DMS114 treated with DMSO at 0.1 percent for 48 hours (cell line): ENCODE measurements around the gene TOR1B.

Source experiments
- DNase-seq: peaks from one replicate; lab custom pipeline; 2025; ENCODE audit not compliant: unreplicated experiment; lab: John Stamatoyannopoulos, UW

TOR1B gene

DNA sequence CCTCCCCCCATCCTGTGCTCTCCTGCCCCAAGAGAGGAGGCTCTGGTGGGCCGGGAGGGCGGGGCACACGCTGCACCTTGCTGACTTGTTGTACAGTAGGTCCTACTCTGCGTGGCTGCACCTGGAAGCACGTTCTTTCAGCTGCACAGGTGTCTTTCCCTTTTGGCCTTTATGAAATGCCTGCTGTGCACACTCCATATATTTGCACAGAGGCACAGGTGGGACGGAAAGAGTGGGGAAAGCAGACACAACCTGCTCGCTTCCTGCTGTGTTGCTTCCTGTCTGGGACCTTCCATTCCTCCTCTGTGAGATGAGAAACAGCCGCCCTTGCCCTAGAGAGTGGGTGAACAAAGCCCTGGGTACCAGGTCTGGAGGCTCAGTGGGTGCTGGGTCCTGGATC, 37.0 kb downstream of the TOR1B start:
- no peak for DNase-seq

DNA sequence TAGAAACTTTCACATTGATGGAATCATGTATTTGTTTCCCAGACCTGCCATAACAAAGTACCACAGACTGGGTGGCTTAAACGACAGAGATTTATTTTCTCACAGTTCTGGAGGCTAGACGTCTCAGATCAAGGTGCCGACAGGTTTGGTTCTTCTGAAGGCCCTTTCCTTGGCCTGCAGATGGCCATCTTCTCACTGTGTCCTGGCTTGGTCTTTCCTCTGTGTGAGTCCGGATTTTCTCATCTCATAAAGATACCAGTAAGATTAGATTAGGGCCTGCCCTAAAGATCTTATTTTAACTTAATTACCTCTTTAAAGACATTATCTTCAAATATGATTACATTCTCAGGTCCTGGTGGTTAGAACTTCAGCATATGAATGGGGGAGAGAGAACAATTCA, 38.1 kb downstream of the TOR1B start:
- no peak for DNase-seq

DNA sequence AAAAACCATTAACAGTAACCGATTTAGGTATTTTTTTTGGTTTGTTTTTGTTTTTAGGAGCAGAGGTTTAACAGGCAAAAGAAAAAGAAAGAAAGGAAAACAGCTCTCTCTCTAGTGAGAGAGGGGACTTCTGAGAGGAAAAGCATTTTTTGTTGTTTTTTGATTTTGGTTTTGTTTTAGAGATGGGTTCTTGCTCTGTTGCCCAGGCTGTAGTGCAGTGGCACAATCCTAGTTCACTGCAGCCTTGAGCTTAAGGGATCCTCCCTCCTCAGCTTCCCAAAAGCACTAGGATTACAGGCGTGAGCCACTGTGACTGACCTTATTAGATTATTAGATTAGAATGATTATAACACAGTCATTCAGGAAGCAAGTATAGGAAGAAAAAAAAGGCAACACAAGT, 42.4 kb downstream of the TOR1B start:
- no peak for DNase-seq

DNA sequence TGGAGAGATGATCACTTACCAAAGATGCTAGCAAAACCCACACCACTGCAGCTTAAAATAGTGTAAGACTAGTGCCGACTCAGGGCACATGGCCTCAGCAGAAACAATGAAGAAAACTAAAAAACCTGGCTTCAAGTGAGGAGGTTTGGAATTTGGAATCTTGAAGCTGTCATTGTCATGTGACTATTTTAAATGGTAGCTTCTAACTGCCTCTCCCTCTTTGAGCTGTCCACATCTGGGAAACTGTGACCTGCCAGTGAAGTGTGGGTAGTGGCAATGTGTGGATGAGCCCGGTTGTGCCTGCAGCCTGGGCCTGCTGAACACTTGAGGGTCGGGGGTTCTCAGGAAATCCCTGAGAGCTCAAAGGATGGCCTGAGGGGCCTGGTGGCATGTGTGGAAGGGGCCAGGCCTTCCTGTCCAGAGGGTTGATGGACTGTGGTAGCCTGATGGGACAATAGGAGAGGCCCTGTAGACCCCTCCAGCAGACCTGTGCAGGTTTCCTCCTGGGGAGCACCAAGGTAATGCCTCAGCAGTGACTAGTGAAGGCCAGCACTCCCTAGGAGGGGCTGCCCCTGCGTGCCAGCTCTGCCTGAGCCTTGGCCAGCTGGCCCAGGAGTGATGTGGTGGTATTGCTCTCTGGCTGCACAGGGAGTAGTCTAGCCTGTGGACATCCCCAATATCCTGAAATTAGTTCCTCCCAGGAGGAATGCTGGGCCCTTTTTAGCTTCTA, 45.9 kb downstream of the TOR1B start:
- no peak for DNase-seq

DNA sequence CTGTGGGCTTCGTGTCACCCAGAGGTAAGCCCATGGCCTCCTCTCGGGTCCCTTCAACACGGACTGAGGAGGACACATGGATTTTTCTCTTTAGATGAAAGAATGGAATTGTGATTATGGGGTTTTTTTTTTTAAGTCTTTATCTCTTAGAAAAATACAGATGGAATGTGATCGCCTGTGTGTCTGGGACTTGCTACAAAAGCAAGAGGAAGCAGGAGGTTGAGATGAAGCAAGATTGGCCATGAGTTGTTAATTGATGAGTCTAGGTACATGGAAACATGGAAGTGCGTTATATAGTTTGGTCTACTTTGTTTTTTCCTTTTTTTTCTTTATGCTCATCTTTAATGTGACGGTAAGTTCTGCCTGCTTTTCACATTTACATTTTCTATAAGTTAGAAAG, 46.9 kb downstream of the TOR1B start:
- no peak for DNase-seq

DNA sequence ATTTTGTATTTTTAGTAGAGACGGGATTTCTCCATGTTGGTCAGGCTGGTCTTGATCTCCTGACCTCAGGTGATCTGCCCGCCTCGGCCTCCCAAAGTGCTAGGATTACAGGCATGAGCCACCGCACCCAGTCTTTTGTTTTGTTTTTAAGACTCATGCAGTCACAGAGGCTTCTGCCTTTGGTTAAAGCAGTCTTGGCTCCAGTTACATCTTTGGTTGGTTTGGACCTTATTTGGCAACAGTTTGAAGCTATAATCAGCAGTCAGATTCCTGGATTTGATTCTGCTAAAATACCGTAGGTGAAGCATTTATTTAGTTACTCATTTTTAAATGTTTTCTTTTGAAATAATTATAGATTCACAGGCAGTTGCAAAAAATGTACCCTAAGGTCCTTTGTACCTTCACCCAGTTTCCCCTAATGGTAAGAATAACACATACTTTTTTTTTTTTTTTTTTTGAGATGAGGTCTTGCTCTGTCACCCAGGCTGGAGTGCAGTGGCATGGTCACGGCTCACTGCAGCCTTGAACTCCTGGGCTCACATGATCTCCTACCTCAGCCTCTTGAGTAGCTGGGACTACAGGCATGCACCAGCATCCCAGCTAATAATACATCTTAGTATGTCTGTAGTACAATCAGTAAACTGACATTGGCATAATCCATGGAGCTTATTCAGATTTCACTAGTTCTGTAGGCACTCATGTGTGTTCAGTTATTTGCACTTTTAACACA, 48.0 kb downstream of the TOR1B start:
- DNase-seq, result no peak

DNA sequence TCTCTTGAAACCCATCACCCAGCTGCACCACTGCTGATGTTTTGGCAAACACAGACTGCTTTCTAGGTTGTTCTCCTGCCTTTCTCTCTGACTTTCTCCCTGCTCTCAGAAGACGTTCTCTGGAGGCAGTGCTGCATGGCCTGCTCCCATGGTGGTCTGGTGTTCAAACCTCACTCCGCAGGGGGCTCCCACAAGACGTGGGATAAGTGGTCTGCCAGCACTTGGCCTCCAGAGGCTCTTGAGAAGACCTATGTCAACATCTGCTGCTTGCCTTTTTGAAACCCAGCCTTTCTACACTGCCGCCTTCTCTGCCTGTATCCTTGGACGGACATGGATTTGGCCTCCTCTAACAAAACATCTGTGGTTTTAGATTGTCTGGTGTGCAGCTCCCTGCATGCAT, 48.8 kb downstream of the TOR1B start:
- DNase-seq, result no peak

DNA sequence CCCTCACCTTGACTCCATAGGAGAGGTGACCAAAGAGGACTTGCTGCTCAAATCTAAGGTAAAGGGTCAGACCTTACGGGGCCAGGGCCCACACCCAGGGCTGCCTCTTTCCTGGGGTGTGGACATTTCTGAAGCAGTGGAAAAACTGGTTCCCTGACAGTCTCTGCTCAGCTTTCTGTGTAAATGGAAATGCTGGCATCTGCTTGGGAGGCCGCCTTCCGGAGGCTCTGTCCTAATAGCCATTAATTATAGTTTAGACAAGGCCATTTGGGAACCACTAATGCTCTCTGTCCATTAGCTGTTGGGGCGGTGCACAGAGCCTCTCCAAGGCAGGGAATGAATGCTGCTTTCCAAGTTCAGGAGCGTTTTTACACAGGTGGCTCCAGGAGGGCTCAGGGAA, 49.6 kb downstream of the TOR1B start:
- no peak for DNase-seq

DNA sequence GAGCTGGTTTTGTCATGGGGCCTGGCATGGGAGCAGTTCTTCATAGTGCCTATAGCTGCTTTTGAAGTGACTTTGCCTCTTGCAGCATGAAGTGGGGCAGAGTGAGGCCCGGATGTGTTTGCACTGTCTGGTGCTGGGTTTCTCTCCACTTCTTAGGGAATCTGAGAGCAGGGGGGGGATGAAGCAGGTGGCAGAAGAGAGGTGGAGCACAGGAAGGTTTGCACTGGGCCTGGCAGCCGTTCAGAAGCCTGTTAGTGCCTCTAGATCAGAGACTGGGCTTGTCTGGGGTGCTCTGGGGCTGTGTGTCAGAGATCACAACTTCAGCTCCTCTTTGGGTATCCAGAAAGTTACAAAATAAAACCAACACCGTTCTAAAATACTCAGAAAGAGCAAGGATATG, 50.6 kb downstream of the TOR1B start:
- DNase-seq, result no peak

DNA sequence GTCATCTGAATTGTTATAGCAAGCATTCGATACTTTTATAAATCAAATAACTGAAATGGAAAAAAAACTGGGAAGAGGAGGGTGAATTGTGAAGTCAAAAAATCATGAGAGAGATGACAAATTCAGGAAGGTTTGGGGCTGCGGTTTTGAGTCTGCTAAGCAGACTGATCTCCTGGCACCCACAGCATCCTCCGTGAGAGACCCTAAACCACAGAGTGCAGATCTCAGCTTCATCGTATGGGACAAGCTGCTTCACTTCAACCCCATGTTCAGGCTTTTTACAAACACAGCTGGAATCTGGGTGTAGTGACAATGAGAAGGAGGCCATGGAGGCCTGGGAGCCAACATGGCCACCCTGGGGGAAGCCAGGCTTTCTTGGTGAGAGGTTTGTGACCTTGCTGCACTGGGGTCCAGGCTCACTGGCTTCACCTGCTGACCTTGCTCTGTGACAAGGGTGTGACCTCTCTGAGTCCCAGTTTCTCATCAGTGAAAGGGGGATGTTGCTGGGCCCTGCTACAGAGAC, 51.7 kb downstream of the TOR1B start:
- no peak for DNase-seq

DNA sequence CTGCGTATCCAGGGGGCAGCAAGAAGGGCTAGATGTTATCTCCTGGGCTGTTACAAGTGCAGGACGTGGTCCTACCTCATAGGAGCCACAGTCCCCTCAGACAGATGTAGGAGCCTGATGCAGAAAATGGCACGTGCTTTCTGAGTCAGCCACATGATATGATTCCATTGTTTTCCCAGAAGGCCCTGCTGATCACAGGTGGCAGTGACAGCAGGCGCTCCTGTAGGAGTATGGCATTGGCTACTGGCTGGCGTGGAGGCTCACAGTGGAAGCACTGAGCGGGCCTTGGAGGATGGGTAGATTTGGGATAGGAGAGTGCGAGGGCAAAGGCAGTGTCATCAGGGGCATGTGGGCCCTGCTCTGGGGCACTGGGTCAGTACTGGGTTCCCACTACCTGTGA, 54.2 kb downstream of the TOR1B start:
- no peak for DNase-seq

DNA sequence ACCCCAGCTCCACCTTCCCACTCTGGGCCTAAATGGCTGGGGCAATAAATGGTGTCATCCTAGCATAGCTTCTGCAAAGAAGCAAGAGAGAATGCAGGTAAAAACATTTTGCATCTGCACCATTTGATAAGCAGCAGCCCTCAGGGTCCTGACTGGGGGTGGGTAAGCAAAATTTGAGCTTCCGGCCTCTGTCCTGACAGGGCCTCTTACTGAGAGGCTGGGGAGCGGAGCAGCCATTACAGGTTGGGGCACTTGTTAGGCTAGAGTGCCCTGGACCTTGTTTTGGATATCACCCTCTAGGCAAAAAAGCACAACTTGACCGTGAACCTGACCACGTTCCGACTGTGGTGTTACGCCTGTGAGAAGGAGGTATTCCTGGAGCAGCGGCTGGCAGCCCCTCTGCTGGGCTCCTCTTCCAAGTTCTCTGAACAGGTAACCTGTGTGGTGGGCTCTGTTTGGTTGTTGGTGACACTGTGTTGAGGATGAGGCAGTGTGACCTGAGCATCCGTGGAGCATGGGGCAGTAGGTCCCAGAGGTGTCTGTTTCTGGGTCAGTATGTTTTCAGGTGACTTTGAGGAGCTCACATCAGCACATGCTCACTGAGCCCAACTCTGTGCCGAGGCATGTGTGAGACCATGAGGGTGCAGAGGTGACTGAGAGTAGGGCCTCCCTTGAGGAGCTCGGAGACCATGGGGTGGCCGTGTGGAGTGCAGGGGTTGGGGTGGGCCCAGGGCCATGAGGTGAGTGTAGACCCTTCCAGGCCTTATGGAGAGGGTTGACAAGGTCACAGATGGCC, 55.4 kb downstream of the TOR1B start:
- DNase-seq, result no peak
